GM18498 (cell line): ENCODE measurements around the gene PPM1H.
"Not testable (repeated sequence)": the region's sequence is repeated elsewhere in the genome, so short reads cannot be mapped to it uniquely, and the experiment has no call there.

ENCODE experiments used
- ATAC-seq: cut with Tn5 transposase; IDR thresholded peaks from one replicate; pipeline ENCODE4 v1.9.1; 2021; ENCODE audit warnings: mild to moderate bottlenecking, moderate library complexity; ENCODE audit not compliant: unreplicated experiment

PPM1H gene

GRCh38 chr12:62934799-62935674 lies at the start of gene PPM1H:
TSS of gene PPM1H (minus strand) at chr12:62935150. CDS start at chr12:62934736, 414 bp downstream.
- ATAC-seq: peak; percentile 81

- no peak for ATAC-seq
These were observed 48.6 kb upstream of the PPM1H start for GRCh38 chr12:62983594-62983993.

GRCh38 chr12:62978768-62979167 lies 43.8 kb upstream of the PPM1H start:
- no peak for ATAC-seq

- ATAC-seq: no peak
These were observed 42.9 kb upstream of the PPM1H start for GRCh38 chr12:62977883-62978282.

GRCh38 chr12:62977418-62977817 lies 42.5 kb upstream of the PPM1H start:
- no peak for ATAC-seq

GRCh38 chr12:62976110-62976662 lies 41.2 kb upstream of the PPM1H start:
- no peak for ATAC-seq

GRCh38 chr12:62971769-62972525 lies 37.0 kb upstream of the PPM1H start:
- no peak for ATAC-seq

GRCh38 chr12:62969695-62970094 lies 34.7 kb upstream of the PPM1H start:
- ATAC-seq: no peak

- ATAC-seq: no peak
These were observed 32.8 kb upstream of the PPM1H start for GRCh38 chr12:62967701-62968100.

GRCh38 chr12:62966990-62967506 lies 32.1 kb upstream of the PPM1H start:
- ATAC-seq: no peak

GRCh38 chr12:62966446-62966989 lies 31.6 kb upstream of the PPM1H start:
- not testable (repeated sequence) for ATAC-seq

- not testable (repeated sequence) for ATAC-seq
These were observed 30.8 kb upstream of the PPM1H start for GRCh38 chr12:62965700-62966099.

- ATAC-seq: not testable (repeated sequence)
These were observed 30.3 kb upstream of the PPM1H start for GRCh38 chr12:62965242-62965641.

GRCh38 chr12:62963486-62964041 lies 28.6 kb upstream of the PPM1H start:
- no peak for ATAC-seq

GRCh38 chr12:62960324-62960723 lies 25.4 kb upstream of the PPM1H start:
- no peak for ATAC-seq

GRCh38 chr12:62959745-62960144 lies 24.8 kb upstream of the PPM1H start:
- ATAC-seq: no peak

GRCh38 chr12:62957233-62957953 lies 22.4 kb upstream of the PPM1H start:
- ATAC-seq: no peak

GRCh38 chr12:62955678-62956077 lies 20.7 kb upstream of the PPM1H start:
- no peak for ATAC-seq

- no peak for ATAC-seq
These were observed 15.4 kb upstream of the PPM1H start for GRCh38 chr12:62950317-62950716.

- no peak for ATAC-seq
These were observed 13.2 kb upstream of the PPM1H start for GRCh38 chr12:62948123-62948522.
